OCI-LY3 (cell line): ENCODE results near the gene JAG2.

Source experiments
- H2AFZ ChIP-seq: fragments of 200-600, 300-600 bp; shearing (Covaris generic); 2 replicates; pipeline ENCODE4 v1.6.0; 2014; ENCODE audit warnings: antibody characterized with exemption, low read depth, low read length
- H3K27ac ChIP-seq: fragments of 200-600, 300-600 bp; sonication (generic); 2 replicates; pipeline ENCODE4 v1.5.1; 2014; ENCODE audit warnings: mild to moderate bottlenecking, low read length, moderate library complexity, mixed read lengths
- H3K27me3 ChIP-seq: fragments of 200-600, 300-600 bp; sonication (generic); 2 replicates; pipeline ENCODE4 v1.6.1; 2014; ENCODE audit warnings: low read depth, low read length, mixed read lengths
- H3K36me3 ChIP-seq: fragments of 200-600, 300-600 bp; sonication (generic); replicated peaks from 2 replicates; pipeline ENCODE3; 2014; ENCODE audit warnings: low read depth, low read length, mixed read lengths
- H3K4me1 ChIP-seq: fragments of 300-600, 200-600 bp; sonication (generic); 2 replicates; pipeline ENCODE4 v1.6.1; 2014; ENCODE audit warnings: low read length, mixed read lengths
- H3K4me2 ChIP-seq: fragments of 200-600, 300-600 bp; sonication (generic); 2 replicates; pipeline ENCODE4 v1.6.1; 2014; ENCODE audit warnings: low read length, mixed read lengths
- H3K4me3 ChIP-seq: fragments of 300-600, 200-600 bp; sonication (generic); 2 replicates; pipeline ENCODE4 v1.5.1; 2014; ENCODE audit warnings: antibody characterized with exemption, mild to moderate bottlenecking, low read length, moderate library complexity
- H3K79me2 ChIP-seq: fragments of 300-600, 200-600 bp; shearing (Covaris generic); 2 replicates; pipeline ENCODE4 v1.6.1; 2014; ENCODE audit warnings: mild to moderate bottlenecking, low read length, mixed read lengths
- H3K9ac ChIP-seq: fragments of 300-600, 200-600 bp; shearing (Covaris generic); 2 replicates; pipeline ENCODE4 v1.6.0; 2014; ENCODE audit warnings: mild to moderate bottlenecking, low read length, moderate library complexity
- H3K9me3 ChIP-seq: fragments of 200-600, 300-600 bp; shearing (Covaris generic); 2 replicates; pipeline ENCODE4 v1.6.1; 2014; ENCODE audit warnings: low read length, mixed read lengths; ENCODE audit not compliant: insufficient read depth
- H4K20me1 ChIP-seq: fragments of 200-600, 300-600 bp; sonication (generic); 2 replicates; pipeline ENCODE4 v1.6.1; 2016; ENCODE audit warnings: low read length, mixed read lengths; ENCODE audit not compliant: insufficient read depth
- CTCF ChIP-seq: fragments of 200-600, 300-600 bp; sonication (generic); IDR thresholded peaks from 2 replicates; pipeline ENCODE4 v1.5.1; 2014; ENCODE audit warnings: antibody characterized with exemption, low read length, low read depth
- EZH2phosphoT487 ChIP-seq: fragments of 200-600 bp; shearing (Covaris generic); IDR thresholded peaks from 2 replicates; pipeline ENCODE4 v1.6.1; 2018; ENCODE audit warnings: antibody characterized with exemption, mixed run types, low read depth

The JAG2 gene

GRCh38 chr14:105094193-105094907 lies 74.2 kb downstream of the JAG2 start:
- Histone ChIP-seq H3K9ac (peak overlapping the region; percentile 100), H3K9me3 (no peaks in the 10 kb centered on the region), H3K4me1 (peaks cover 21% of the 10 kb centered on the region), H2AFZ (no peak overlapping the region), H3K27me3 (no peaks in the 10 kb centered on the region), H3K36me3 (no peaks in the 10 kb centered on the region), H3K4me2 (peak overlapping the region; percentile 93), H3K4me3 (peak overlapping the region; percentile 99), H4K20me1 (peaks cover 5% of the 10 kb centered on the region; the same call in 1 of the 2 replicates), H3K79me2 (no peaks in the 10 kb centered on the region; the same call in 1 of the 2 replicates), H3K27ac (no peak overlapping the region)
- TF ChIP-seq CTCF (no peak), EZH2phosphoT487 (no peak)

GRCh38 chr14:105093431-105094192 lies 75.0 kb downstream of the JAG2 start:
- peak overlapping the region; percentile 100 for H3K9ac ChIP-seq
- no peaks in the 10 kb centered on the region for H3K9me3 ChIP-seq
- H3K4me1 ChIP-seq = peaks cover 21% of the 10 kb centered on the region
- no peaks in the 10 kb centered on the region for H3K36me3 ChIP-seq
- peak; percentile 70 for TF ChIP-seq CTCF
- TF ChIP-seq EZH2phosphoT487 = no peak
- H3K4me3 ChIP-seq = peak overlapping the region; percentile 99
- peak overlapping the region; percentile 76 for H3K27ac ChIP-seq
- peaks cover 5% of the 10 kb centered on the region; the same call in 1 of the 2 replicates for H4K20me1 ChIP-seq
- peak overlapping the region; percentile 93 for H3K4me2 ChIP-seq
- H3K27me3 ChIP-seq = no peaks in the 10 kb centered on the region
- peak overlapping the region; percentile 74; the same call in 1 of the 2 replicates for H2AFZ ChIP-seq
- H3K79me2 ChIP-seq = no peaks in the 10 kb centered on the region; the same call in 1 of the 2 replicates

- H3K27me3 ChIP-seq = no peaks in the 10 kb centered on the region
- no peaks in the 10 kb centered on the region; the same call in 1 of the 2 replicates for H3K79me2 ChIP-seq
- H3K4me2 ChIP-seq = peak overlapping the region; percentile 66
- TF ChIP-seq CTCF = no peak
- no peak for TF ChIP-seq EZH2phosphoT487
- H3K9me3 ChIP-seq = no peaks in the 10 kb centered on the region
- H4K20me1 ChIP-seq = peaks cover 5% of the 10 kb centered on the region; the same call in 1 of the 2 replicates
- H3K36me3 ChIP-seq = no peaks in the 10 kb centered on the region
- peak overlapping the region; percentile 4; the same call in 1 of the 2 replicates for H3K27ac ChIP-seq
- peak overlapping the region; percentile 99 for H3K4me3 ChIP-seq
- peak overlapping the region; percentile 100 for H3K9ac ChIP-seq
- H2AFZ ChIP-seq = no peak overlapping the region
- peaks cover 22% of the 10 kb centered on the region for H3K4me1 ChIP-seq
These were observed 75.5 kb downstream of the JAG2 start for GRCh38 chr14:105093038-105093430.
